MCF 10A (cell line): ENCODE results near the gene LYRM7. TPM values are rescaled to one million over a fixed set of nuclear protein-coding genes. Genes with fewer than 3 reads are reported as not detected.

Source experiments
- BruUV-seq: library from RNA; stranded (reverse); fragments of 400-500 nt; replicated peaks from 2 replicates; lab custom pipeline; 2021; lab: Mats Ljungman, UMichigan
- CTCF ChIA-PET: fragments of 300-600 bp; sonication (Branson Sonifier 250); formaldehyde crosslinking; extraction: SDS; loops from one replicate; lab custom pipeline; 2021; ENCODE audit warnings: antibody characterized with exemption, inconsistent platforms; lab: Yijun Ruan, JAX
- POLR2A ChIA-PET: fragments of 300-600, 350-650 bp; sonication (Branson Sonifier 250); formaldehyde crosslinking; extraction: SDS; loops from one replicate; lab custom pipeline; 2020; ENCODE audit warnings: antibody characterized with exemption, inconsistent platforms; lab: Yijun Ruan, JAX
- DNase-seq: peaks from one replicate; pipeline ENCODE4 v3.0.0-alpha.2; 2018; ENCODE audit not compliant: unreplicated experiment
- H3K27ac Mint-ChIP-seq: one replicate; pipeline ENCODE4 v1.8.0; 2022; ENCODE audit warnings: mild to moderate bottlenecking, low read depth, mixed read lengths; ENCODE audit not compliant: unreplicated experiment
- H3K27me3 Mint-ChIP-seq: one replicate; pipeline ENCODE4 v1.8.0; 2022; ENCODE audit warnings: mixed read lengths; ENCODE audit not compliant: insufficient read depth, unreplicated experiment
- H3K36me3 Mint-ChIP-seq: one replicate; pipeline ENCODE4 v1.8.0; 2022; ENCODE audit warnings: mild to moderate bottlenecking, moderate library complexity, mixed read lengths; ENCODE audit not compliant: insufficient read depth, unreplicated experiment
- H3K4me1 Mint-ChIP-seq: one replicate; pipeline ENCODE4 v1.8.0; 2022; ENCODE audit warnings: mixed read lengths; ENCODE audit not compliant: insufficient read depth, unreplicated experiment
- H3K4me3 Mint-ChIP-seq: one replicate; pipeline ENCODE4 v1.8.0; 2022; ENCODE audit warnings: mild to moderate bottlenecking, moderate library complexity, mixed read lengths; ENCODE audit not compliant: unreplicated experiment
- H3K9me3 Mint-ChIP-seq: one replicate; pipeline ENCODE4 v1.8.0; 2022; ENCODE audit warnings: mixed read lengths; ENCODE audit not compliant: unreplicated experiment
- intact Hi-C: fragments of 100-400 bp; cut with micrococcal nuclease; formaldehyde crosslinking; loops from 2 replicates; pipeline ENCODE4 v1.14.1; 2022
- total RNA-seq: library from RNA; stranded (reverse); gene quantifications from 2 replicates; pipeline ENCODE4 v1.2.3, GENCODE V29; 2022
- TF ChIP-seq, protein P1 (sequence below): fragments of 200-600 bp; IDR thresholded peaks from one replicate; pipeline ENCODE4 v1.8.0; 2022; ENCODE audit warnings: antibody characterized with exemption, mild to moderate bottlenecking; ENCODE audit not compliant: unreplicated experiment

The LYRM7 gene
- total RNA-seq, 1 experiment from 2014 or later: 18.2 TPM

DNA sequence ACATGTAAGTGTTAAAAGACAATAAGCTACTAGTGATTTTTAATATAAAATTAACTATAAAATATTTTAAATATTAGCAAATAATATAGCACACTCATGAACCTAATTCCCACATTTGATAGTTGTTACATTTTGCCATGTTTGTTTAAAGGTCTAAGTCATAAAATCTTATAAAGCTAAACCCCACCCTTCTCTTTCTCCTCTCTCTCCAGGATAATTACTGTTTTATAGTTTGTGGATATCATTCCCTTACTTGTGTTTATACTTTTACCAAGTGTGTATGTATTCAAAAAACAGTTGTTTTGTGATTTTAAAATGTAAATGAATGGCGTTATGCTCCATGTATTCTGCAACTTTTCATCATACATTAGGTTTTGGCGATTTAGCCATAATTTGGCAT, 34.2 kb downstream of the LYRM7 start:
- no TSS peak for BruUV-seq
- Mint-ChIP-seq H3K27me3 (no peaks in the 10 kb centered on the region), H3K9me3 (no peaks in the 10 kb centered on the region), H3K4me1 (no peaks in the 10 kb centered on the region), H3K36me3 (peaks cover 14% of the 10 kb centered on the region), H3K4me3 (no peak overlapping the region), H3K27ac (no peak overlapping the region)
- POLR2A ChIA-PET: interaction anchor here (2.4 kb wide), 1 partner anchor 10 kb away, joined by 8 read pairs; no protein-coding TSS in a partner anchor
- intact Hi-C loops: no loop called here
- DNase-seq: no peak
- TF ChIP-seq, protein P1, sequence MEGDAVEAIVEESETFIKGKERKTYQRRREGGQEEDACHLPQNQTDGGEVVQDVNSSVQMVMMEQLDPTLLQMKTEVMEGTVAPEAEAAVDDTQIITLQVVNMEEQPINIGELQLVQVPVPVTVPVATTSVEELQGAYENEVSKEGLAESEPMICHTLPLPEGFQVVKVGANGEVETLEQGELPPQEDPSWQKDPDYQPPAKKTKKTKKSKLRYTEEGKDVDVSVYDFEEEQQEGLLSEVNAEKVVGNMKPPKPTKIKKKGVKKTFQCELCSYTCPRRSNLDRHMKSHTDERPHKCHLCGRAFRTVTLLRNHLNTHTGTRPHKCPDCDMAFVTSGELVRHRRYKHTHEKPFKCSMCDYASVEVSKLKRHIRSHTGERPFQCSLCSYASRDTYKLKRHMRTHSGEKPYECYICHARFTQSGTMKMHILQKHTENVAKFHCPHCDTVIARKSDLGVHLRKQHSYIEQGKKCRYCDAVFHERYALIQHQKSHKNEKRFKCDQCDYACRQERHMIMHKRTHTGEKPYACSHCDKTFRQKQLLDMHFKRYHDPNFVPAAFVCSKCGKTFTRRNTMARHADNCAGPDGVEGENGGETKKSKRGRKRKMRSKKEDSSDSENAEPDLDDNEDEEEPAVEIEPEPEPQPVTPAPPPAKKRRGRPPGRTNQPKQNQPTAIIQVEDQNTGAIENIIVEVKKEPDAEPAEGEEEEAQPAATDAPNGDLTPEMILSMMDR: no peak
- CTCF ChIA-PET: no interaction called here

DNA sequence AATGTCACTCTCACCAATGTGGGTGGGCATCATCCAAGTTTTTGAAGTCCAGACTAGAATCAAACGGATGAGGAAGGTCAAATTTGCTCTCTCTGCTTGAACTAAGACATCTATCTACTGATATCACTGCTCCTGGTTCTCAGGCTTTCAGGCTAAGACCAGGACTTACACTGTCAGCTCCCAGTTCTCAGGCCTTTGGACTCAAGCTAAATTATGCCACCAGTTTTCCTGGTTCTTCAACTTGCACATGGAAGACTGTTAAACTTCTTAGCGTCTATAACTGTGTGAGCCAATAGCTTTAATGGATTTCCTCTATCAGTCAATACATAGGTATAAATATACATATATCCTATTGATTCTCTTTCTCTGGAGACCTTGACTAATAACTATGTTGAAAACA, 35.3 kb downstream of the LYRM7 start:
- CTCF ChIA-PET: interaction anchor here (0.6 to 1.5 kb wide), 3 partner anchors 9 to 532 kb away, joined by 3 to 4 read pairs (median 3); no protein-coding TSS in a partner anchor

DNA sequence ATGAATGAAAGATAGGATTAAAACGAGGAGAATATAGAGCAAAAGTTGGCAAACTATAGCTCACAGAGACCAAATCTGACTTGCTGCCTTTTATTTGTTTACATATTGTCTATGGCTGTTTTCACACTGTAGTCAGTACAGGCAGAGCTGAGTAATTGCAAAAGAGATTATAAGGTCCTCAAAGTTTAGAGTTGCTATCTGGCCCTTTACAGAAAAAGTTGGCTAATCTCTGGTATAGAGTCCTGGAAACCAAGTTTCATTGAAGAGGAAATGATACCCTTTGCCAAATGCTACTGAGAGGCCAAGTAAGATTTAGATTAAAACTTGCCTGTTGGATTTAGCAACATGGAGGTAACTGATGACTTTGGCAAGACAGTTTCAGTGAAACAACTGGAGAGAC, 36.0 kb downstream of the LYRM7 start:
- POLR2A ChIA-PET: interaction anchor here (1.1 to 2.4 kb wide), 4 partner anchors 8 to 11 kb away, joined by 3 to 8 read pairs (median 4); no protein-coding TSS in a partner anchor
- intact Hi-C loops: no loop called here
- no TSS peak for BruUV-seq

More for the DNA sequence above, 35.3 kb downstream of the LYRM7 start:
- Mint-ChIP-seq H3K27me3 (no peaks in the 10 kb centered on the region), H3K4me1 (no peaks in the 10 kb centered on the region), H3K27ac (no peak overlapping the region), H3K9me3 (no peaks in the 10 kb centered on the region), H3K4me3 (no peak overlapping the region), H3K36me3 (peaks cover 3% of the 10 kb centered on the region)
- TF ChIP-seq, protein P1: no peak
- no TSS peak for BruUV-seq
- intact Hi-C loops: no loop called here
- POLR2A ChIA-PET: interaction anchor here (1.1 to 2.4 kb wide), 3 partner anchors 9 to 12 kb away, joined by 3 to 8 read pairs (median 3); no protein-coding TSS in a partner anchor
- no peak for DNase-seq

DNA sequence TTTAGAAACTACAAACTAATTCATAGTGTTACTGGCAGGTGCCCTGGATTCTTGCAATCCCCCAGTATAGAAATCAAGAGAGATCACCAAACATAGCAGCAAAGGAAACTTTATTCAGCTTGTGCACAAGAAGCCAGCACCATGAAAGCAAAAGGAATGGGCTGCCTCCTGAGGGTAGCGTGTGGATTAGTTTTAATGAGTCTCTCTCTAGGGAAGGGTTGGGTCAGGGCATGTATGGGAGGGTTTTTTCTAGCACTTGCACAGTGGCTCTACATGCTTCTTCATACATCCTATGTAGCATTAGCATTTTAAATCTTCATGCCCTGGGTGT, 38.4 kb downstream of the LYRM7 start:
- DNase-seq: no peak
- Mint-ChIP-seq H3K4me1 (no peaks in the 10 kb centered on the region), H3K27me3 (no peaks in the 10 kb centered on the region), H3K4me3 (no peak overlapping the region), H3K27ac (no peak overlapping the region), H3K36me3 (no peaks in the 10 kb centered on the region), H3K9me3 (no peaks in the 10 kb centered on the region)
- TF ChIP-seq, protein P1: no peak
- BruUV-seq: no TSS peak
- ChIA-PET CTCF (interaction anchor here (1.1 kb wide), 1 partner anchor 56 kb away, joined by 4 read pairs; no protein-coding TSS in a partner anchor), POLR2A (interaction anchor here (1.0 to 1.2 kb wide), 2 partner anchors 13 to 55 kb away, joined by 3 to 4 read pairs; partner anchors contain the start of gene CDC42SE2)
- intact Hi-C loops: no loop called here

More for the DNA sequence above, 36.0 kb downstream of the LYRM7 start:
- Mint-ChIP-seq H3K36me3 (no peaks in the 10 kb centered on the region), H3K4me1 (no peaks in the 10 kb centered on the region), H3K27me3 (no peaks in the 10 kb centered on the region), H3K9me3 (no peaks in the 10 kb centered on the region), H3K27ac (no peak overlapping the region), H3K4me3 (no peak overlapping the region)
- DNase-seq: no peak
- TF ChIP-seq, protein P1: no peak
- CTCF ChIA-PET: interaction anchor here (0.6 to 1.6 kb wide), 3 partner anchors 8 to 221 kb away, joined by 3 to 4 read pairs (median 3); no protein-coding TSS in a partner anchor
